Bone marrow (tissue), 2 donors: ENCODE results near the gene LIMCH1.
"Not testable (repeated sequence)": the region's sequence is repeated elsewhere in the genome, so short reads cannot be mapped to it uniquely, and the experiment has no call there.

Experiments
- DNase-seq, 2 donors: peaks; one replicate each; lab custom pipeline; 2025; lab: John Stamatoyannopoulos, UW

The LIMCH1 gene

GRCh38 chr4:41723286-41723685 is 185.3 kb downstream of the LIMCH1 start:
- no peak for DNase-seq

DNA sequence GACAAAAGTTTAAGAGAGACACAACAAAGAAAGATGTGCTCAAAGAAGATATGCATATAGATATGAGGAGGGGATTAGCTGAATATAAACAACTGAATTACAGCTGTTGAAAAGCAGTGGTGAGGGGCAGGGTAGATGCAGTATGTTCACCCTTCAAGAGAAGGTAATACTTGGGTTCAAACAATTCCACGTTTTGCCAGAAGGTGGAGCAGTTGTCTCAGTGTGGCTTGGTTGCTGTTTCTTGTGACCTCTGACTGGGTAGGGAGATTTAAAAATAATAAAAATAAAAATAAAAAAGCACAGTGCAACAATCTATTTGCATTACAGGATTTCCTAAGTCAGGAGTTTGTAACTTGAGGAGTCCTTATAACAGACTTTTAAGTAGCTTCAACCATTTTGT is 187.3 kb downstream of the LIMCH1 start:
- DNase-seq, result no peak

GRCh38 chr4:41727861-41728572 is 190.1 kb downstream of the LIMCH1 start:
- DNase-seq, result no peak

GRCh38 chr4:41728573-41728913 is 190.6 kb downstream of the LIMCH1 start:
- no peak for DNase-seq

- no peak for DNase-seq
These were observed 193.7 kb downstream of the LIMCH1 start for GRCh38 chr4:41731569-41732126.

- DNase-seq, result no peak
These were observed 196.4 kb downstream of the LIMCH1 start for GRCh38 chr4:41734371-41734770.

- DNase-seq, result not testable (repeated sequence)
These were observed 199.5 kb downstream of the LIMCH1 start for GRCh38 chr4:41737491-41737890.

GRCh38 chr4:41741354-41741753 is 203.4 kb downstream of the LIMCH1 start:
- no peak for DNase-seq

GRCh38 chr4:41744572-41745291 is 206.8 kb downstream of the LIMCH1 start:
- DNase-seq, result no peak

GRCh38 chr4:41745292-41746024 is 207.5 kb downstream of the LIMCH1 start:
- DNase-seq, result no peak

- no peak for DNase-seq
These were observed 208.1 kb downstream of the LIMCH1 start for GRCh38 chr4:41746025-41746439.

- no peak for DNase-seq
These were observed 208.7 kb downstream of the LIMCH1 start for GRCh38 chr4:41746440-41747229.

DNA sequence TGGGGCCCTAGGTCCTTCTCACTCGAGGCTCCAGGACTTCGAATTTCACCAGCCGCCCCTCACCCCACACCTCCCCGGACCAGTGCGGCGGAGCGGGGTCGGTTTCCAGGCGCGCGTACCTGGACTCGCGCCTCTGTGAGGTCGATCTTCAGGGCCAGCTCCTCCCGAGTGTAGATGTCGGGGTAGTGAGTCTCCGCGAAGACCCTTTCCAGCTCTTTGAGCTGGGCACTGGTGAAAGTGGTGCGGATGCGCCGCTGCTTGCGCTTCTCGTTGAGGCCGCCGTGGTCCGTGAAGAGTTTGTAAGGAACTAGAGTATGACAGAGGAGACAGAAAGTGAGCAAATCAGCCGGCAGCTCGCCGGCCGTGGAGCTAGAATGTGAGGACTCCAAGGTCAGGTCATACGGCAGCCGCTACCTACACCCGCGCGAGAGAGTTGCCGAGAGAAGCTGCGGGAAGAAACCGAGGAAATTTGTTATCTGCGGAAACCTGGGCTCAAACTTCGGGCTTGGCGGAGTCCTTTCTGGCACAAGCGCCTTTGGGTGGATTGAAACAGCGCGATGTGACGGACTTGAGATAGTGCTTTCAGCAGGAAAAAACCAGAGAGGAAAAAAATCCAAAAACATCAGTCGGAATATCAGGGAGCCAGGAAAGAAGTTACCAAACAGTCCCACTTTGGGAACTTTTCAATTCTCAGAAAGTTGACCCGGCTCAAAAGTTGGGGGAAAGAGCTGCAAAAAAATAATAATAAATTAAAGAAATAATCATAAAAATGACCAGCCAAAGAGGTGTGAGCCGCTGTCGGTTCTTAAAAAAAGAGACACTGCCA is 209.5 kb downstream of the LIMCH1 start:
- no peak for DNase-seq

GRCh38 chr4:41748074-41748570 is 210.2 kb downstream of the LIMCH1 start:
- no peak for DNase-seq

- no peak for DNase-seq
These were observed 210.9 kb downstream of the LIMCH1 start, which contains the start of gene PHOX2B for GRCh38 chr4:41748571-41749475. Gene PHOX2B (minus strand): TSS chr4:41748725. CDS start chr4:41748610, 115 bp downstream.

DNA sequence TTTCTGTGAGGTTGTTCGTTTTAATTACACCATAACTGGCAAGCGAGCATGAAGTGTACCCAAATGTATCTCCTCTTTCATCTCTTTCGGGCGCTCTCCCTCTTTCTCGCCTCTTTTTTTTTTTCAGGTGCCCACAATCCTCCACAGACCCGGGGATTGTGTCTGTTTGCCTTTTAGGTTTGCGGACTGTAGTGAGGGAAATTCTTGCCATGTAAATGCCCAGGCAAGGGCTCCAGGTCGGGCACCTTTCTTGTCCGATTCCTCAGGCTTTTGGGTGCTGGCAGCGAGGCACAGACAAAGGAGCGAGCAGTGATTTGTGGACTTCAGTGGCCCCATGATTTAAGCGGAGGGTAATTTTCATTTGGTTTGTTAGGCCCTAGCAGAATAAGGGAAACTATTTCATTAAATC is 211.7 kb downstream of the LIMCH1 start:
- DNase-seq, result no peak
